ENCODE measurements around the gene ACOXL.

The ACOXL gene

DNA sequence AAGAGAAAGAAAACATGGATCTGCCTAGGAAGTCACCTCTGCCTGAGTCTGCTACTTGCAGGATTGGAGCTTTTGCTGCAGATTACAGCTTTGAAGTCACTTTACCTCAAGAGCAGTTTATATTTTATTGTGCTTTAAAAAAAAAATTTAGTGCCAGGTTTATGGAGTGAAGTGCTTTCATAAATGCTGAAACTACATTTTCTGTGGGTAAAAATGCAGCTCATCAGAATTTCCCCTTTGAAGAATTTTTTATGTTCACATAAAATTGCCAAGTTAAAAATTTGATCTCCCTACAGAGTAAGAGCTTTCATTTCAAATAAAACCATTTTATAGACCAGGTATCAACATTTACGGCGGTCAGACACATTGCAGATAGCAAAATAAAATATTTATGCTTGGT, 413.6 kb downstream of the ACOXL start:
- no peak for DNase-seq

- no peak for DNase-seq
These were observed 416.0 kb downstream of the ACOXL start for GRCh38 chr2:111148225-111148873.

DNA sequence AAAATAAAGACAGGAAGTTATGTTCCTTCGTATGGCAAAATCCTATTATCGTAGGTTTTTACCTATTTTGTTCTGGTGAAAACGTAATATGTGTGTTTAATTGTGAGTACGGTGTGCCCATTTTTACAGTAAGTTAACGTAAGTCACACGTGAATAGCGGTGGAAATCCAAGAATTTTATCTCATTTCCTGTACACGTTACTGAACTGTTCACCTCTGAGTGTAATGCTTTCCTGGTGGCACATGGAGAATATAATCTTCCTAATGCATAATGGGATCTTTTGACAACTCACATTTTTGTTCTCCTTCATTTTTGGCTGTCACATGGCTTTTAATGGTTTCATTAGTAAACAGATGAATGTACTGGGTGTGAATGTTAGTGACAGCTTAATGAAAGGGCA, 416.6 kb downstream of the ACOXL start:
- DNase-seq: no peak

DNA sequence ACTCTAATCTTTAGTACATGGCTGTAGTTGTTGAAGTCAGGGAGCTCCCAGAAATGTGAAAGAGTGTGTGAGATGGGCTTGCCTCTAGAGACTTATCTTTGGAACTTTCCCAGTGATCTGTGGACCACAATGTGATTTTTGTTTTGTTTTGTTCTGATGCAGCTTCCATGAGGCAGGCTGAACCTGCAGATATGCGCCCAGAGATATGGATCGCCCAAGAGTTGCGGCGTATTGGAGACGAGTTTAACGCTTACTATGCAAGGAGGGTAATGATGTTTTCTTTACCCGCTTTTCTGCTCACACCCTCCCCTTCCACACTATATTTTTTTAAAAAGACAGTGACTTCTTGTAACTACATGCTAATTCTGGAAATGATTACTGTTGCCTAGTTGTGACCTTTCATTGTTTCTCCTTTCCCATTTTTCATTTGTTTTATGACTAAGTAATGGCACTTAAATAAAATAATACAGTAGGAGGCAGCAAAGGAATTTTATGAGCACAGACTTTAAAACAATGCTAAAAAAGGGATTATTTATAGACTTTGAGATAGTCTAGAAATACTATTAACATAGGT, 417.6 kb downstream of the ACOXL start:
- no peak for DNase-seq

DNA sequence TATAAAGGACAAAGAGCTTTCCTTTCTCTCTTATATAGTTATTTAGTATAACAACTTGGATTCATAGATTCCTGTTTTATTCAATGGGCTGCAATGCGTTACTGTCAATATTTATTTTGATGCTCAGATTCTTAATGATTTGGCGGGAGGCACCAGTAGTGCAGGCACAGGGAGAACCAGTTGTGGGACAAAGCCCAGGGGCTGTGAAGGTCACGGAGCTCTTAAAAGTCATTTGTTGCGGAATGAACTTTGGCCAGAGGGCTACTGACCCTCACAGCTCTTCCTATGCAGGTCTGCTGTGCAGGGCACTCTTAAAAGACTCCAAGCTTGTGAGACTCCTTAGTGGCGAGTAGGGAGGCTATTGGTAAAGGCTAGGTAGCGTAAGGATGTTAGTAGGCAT, 422.4 kb downstream of the ACOXL start:
- no peak for DNase-seq

DNA sequence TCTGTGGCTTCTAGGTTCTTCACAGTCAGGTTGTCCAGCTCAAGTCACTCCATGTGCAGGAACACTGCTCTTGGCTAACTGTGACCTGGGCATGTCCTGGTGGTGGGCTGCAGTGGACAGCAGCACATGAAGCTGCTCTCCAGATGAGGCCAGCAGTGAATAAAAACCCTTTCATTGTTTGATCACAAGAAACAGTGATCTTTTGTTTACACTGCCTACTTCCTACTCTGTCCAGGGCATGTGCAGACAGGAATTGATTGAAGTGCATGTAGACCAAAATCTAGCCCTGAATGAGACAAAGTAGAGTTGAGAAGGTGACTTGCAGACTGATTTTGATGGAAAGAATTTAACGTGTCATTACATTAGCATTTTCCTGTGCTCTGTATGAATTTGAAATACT, 423.2 kb downstream of the ACOXL start:
- DNase-seq: no peak

DNA sequence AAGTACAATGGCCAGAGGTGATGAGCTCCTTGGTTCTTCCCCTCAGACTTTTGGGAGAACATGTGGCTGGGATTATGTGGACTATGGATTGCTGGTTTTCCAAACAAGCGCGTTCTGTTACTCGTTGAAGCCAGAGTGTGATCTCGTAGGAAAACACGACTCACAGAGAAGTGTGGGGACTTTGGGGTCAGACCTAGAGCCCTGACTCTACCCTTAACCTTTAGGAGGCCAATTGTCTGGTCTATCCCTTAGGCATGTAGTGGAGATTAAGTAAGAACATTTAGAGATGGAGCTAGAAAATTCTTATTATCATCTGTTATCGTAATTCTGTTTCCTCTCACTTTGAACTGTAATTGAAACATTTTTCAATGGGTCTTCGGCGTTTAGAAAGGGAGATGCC, 424.2 kb downstream of the ACOXL start:
- no peak for DNase-seq

DNA sequence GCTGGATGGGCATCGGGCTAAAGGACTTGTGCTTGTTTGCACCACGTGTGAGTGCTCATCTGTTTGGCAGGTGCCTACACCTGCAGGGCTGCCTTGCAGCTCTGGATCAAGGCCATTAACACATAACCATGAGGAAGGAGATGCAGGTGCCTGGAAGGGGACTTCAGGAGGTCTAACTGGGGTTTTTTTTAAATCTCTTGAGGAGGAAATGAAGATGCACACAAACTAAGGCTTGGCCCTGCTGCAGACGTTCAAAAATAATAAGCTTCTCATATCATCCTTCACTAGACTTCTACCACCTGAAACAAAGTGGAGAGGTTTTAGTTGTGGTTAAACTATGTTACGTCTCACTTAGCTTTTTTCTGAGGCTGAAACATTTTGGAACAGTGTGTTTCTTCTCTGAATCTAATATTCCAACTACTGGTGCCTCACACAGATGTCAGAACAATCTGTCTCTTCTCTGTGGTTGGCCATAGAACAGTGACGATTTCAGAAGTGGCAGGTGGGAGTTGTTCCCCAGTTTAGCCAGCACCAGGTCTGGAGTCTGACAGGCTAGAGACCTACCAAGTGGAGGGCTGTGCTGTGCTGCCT, 424.8 kb downstream of the ACOXL start:
- no peak for DNase-seq

DNA sequence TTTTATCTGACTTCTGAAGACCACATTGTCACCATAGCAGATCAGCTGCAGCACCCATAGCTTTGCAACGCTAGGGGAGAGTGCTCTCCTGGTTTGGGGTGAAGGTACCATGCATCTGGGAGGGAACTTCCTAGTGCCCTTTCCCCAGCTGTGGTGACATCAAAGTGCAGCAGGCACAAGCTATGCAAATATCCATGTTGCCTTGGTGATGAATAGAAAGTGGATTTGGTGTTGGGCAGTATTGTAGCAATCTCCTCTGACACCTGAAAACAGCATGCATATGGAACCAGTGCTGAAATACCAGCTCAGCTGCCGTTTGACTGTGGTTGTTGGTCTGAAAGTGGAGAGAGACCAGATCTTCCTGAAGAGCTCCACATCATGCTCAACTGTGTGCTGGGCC, 425.4 kb downstream of the ACOXL start:
- no peak for DNase-seq

GRCh38 chr2:111159641-111160040, 427.3 kb downstream of the ACOXL start:
- no peak for DNase-seq

- no peak for DNase-seq
These were observed 428.4 kb downstream of the ACOXL start for GRCh38 chr2:111160758-111161157.

- DNase-seq: no peak
These were observed 429.6 kb downstream of the ACOXL start for GRCh38 chr2:111161971-111162370.

- peak; percentile 78 for DNase-seq
These were observed 430.5 kb downstream of the ACOXL start for GRCh38 chr2:111162718-111163331.

DNA sequence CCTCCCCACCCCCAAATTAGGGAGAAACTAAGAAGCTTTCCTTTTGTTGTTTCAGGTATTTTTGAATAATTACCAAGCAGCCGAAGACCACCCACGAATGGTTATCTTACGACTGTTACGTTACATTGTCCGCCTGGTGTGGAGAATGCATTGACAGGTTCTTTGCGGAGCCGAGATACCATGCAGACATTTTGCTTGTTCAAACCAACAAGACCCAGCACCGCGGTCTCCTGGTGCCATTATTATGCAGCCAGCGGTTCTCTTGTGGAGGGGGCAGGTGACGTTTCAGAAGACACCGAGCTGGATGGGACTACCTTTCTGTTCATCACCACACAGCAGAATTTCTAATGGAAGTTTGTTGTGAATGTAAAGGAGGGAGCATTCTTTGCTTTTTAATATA, 431.7 kb downstream of the ACOXL start:
- DNase-seq: no peak

- DNase-seq: no peak
These were observed 432.7 kb downstream of the ACOXL start for GRCh38 chr2:111165084-111165483.

- no peak for DNase-seq
These were observed 433.7 kb downstream of the ACOXL start for GRCh38 chr2:111166115-111166514.

- no peak for DNase-seq
These were observed 434.9 kb downstream of the ACOXL start for GRCh38 chr2:111167076-111167862.

- no peak for DNase-seq
These were observed 435.4 kb downstream of the ACOXL start for GRCh38 chr2:111167863-111168162.

Measured in hematopoietic multipotent progenitor cell treated with erythropoietin and hydrocortisone succinate and interleukin-3 and kit ligand, for 6 days (in vitro differentiated cells).